GM12864 (cell line): ENCODE measurements around the gene KIAA0930.

Experiments
- DNase-seq: peaks from one replicate; pipeline ENCODE4 v3.0.0-alpha.2; 2011; ENCODE audit warnings: low read depth
- H3K4me3 ChIP-seq: 2 replicates; pipeline ENCODE4 v1.5.1; 2011; ENCODE audit warnings: mild to moderate bottlenecking, low read depth, low read length, control low read depth
- TF ChIP-seq, protein P1 (sequence below): IDR thresholded peaks from 2 replicates; pipeline ENCODE4 v1.5.1; 2011; ENCODE audit warnings: low read depth, mild to moderate bottlenecking, moderate library complexity, low read length, control low read depth, inconsistent platforms; ENCODE audit errors: missing control alignments

The KIAA0930 gene

DNA sequence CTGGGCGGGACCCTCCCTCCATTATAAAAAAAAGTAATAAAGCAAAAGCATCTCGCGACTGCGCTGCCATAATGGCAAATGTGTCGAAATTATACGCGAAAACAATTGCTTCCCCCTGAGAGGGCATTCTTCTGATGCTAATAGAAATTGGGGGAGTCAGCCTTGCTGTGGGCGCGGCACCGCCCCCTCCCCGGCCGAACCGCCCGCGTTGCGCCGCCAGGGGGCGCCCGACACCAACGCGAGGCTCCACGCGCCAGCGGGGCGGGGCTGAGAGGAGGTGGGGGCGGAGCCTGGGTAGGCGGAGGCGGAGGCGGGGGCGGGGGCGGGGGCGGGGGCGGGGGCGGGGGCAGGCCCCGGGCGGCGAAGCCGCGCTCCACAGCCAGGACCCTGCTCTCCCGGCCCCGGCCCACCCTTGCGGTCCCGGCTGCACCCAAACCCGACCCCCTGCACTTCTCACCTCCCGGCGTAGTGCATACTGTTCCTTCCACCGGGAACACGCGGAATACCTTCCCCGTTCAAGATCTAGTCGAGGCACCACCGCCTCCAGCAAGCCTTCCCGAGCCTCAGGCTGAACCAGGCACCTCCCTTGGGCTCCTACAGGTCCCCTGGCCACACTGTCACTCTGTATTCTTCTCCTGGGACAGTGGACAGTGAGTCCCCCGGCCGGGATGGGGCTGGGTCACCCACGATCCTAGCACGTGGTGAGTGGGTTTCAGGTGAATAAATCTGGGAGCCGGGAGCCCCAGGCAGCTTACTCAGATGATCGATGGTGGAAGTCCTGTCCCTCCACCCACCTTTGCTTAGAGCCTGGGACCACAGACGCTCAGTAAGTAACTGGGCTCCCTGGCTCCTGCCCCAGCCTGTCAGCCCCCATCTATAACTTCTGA lies 28.5 kb upstream of the KIAA0930 start:
- DNase-seq, result no peak

DNA sequence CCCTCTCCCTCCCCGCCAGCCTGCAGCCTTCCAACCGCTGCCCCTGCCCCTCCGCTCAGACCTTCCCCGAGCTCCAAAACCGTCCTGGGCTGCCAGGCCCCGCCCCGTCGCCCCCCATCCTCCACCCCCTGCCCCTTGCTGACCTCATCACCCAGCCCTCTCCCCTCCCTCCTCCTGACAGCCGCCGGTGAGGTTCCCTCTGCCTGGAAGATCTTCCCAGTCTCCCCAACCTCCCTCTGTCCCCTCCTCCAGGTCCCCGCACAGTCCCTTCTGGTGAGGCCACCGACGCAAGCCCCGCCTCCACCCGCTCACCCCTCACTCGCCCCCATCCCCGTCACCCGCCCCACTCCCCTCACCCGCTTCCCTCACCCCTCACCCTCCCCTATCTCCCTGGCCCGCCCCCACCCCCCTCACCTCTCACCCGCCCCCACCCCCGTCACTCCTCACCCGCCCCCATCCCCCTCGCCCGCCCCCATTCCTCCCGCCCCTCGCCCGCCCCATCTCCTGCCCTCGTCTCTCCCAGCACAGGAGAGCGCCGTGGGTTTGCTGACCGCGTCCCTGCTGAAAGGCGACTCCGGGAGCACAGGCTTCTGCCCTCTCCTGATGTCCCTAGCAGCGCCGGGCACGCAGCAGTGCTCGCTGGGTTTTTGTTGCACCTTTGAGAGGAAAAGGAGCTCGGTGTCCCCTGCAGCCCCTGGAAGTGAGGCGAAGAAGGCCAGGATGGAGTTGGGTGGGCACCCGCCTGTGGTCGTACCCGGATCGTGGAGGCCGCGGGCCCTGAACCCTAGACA lies 27.7 kb upstream of the KIAA0930 start:
- peak overlapping the region; percentile 61 for H3K4me3 ChIP-seq
- TF ChIP-seq, protein P1, sequence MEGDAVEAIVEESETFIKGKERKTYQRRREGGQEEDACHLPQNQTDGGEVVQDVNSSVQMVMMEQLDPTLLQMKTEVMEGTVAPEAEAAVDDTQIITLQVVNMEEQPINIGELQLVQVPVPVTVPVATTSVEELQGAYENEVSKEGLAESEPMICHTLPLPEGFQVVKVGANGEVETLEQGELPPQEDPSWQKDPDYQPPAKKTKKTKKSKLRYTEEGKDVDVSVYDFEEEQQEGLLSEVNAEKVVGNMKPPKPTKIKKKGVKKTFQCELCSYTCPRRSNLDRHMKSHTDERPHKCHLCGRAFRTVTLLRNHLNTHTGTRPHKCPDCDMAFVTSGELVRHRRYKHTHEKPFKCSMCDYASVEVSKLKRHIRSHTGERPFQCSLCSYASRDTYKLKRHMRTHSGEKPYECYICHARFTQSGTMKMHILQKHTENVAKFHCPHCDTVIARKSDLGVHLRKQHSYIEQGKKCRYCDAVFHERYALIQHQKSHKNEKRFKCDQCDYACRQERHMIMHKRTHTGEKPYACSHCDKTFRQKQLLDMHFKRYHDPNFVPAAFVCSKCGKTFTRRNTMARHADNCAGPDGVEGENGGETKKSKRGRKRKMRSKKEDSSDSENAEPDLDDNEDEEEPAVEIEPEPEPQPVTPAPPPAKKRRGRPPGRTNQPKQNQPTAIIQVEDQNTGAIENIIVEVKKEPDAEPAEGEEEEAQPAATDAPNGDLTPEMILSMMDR, result no peak
- no peak for DNase-seq

More for the DNA sequence above, 28.5 kb upstream of the KIAA0930 start:
- TF ChIP-seq, protein P1, result peak; percentile 74
- peak overlapping the region; percentile 61 for H3K4me3 ChIP-seq

DNA sequence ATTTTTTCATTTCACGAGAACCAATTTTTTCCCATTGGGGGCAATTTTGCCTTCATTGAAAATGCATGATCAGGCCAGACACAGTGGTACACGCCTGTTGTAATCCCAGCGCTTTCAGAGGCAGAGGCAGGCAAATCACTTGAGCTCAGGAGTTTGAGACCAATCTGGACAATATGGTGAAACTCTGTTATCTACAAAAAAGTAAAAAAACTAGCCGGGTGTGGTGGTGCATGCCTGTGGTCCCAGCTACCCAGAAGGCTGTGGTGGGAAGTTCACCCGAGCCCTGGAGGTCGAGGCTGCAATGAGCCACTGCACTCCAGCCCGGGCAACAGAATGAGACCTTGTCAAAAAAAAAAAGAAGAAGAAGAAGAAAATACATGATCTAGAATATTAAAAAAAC lies 24.8 kb upstream of the KIAA0930 start:
- TF ChIP-seq, protein P1, result no peak

DNA sequence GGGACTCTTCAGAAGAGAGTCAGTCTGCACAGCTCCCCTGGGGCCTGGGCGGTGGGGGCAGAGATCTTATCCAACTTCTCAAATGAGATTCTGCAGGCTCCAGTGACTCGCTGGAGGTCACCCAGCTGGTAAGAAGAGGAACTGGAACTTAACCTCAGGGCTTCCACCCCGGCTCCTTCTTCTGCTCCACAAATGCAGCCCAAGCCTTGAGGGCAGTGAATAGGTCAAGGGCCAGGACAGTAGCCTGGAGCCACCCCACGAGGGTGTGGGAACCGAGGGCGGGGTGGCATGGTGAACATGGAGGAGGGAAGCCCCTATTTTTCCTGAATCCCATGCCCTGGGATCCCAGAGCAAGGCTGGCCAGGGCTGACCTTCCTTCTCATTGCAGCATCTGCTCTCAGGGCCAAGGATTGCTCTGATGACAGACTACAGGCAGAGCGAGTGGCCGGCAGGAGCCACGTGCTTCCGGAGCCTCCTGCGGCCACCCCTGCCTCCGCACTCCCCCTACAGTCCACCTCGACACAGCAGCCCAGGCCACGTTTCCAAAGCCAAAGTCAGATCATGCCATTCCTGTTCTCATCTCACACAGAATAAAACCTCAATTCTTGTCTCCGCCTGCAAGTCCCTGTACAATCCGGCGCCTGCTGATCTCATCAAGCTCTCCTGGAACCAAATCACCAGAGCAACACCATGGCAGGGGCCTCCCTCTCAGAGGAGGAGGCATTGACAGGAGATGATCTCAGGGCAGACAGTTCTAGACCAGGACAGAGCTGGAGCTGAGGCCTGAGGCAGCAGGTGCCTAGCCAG lies 23.0 kb upstream of the KIAA0930 start:
- H3K4me3 ChIP-seq, result 0 out of 2 replicates have a peak overlapping the region, but pooled peaks have one; percentile 26
- DNase-seq, result peak; percentile 82

More for the DNA sequence above, 24.8 kb upstream of the KIAA0930 start:
- no peak for DNase-seq
- H3K4me3 ChIP-seq, result no peak overlapping the region

DNA sequence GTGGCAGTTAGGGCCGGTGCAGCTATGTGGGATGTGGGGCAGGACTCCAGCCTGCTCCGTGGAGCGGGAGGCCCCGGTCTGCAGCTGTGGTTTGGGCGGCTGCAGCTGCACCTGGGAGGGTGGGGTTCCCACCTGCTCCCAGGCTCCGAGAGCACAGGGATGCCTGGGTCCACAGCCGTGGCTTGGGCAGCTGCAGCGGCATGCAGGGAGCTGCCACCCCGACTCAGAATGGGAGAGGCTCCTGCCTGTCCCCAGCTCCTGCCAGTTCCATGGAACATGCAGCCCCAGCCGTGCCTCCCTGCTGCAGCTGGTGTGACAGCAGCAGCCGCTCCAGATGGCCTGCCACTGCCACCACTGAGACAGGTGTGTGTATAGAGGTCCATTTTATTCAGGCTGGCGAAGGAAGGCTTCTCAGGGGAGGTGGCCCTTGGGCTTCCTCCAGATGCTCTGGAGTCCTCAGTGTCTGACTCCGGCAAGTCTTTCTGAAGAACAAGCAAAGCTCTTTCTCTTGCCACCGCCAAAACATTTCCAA lies 22.3 kb upstream of the KIAA0930 start:
- TF ChIP-seq, protein P1, result no peak
- peak overlapping the region; percentile 26 for H3K4me3 ChIP-seq
- DNase-seq, result no peak

More for the DNA sequence above, 23.0 kb upstream of the KIAA0930 start:
- TF ChIP-seq, protein P1, result peak; percentile 61
